Hepatocyte (in vitro differentiated cells): ENCODE measurements around the gene EIF3L.

Experiments used
- CTCF ChIP-seq: fragments of 200-600 bp; sonication (generic); IDR thresholded peaks from 2 replicates; pipeline ENCODE4 v1.5.1; 2016; ENCODE audit warnings: antibody characterized with exemption, mild to moderate bottlenecking; ENCODE audit not compliant: poor library complexity
- EZH2 ChIP-seq: fragments of 200-600 bp; sonication (generic); IDR thresholded peaks from 2 replicates; pipeline ENCODE4 v1.6.1; 2016; ENCODE audit warnings: antibody characterized with exemption, mild to moderate bottlenecking, borderline replicate concordance
- EZH2phosphoT487 ChIP-seq: fragments of 200-600 bp; sonication (generic); IDR thresholded peaks from one replicate; pipeline ENCODE4 v1.6.1; 2018; ENCODE audit warnings: antibody characterized with exemption, mild to moderate bottlenecking, low read depth, moderate library complexity; ENCODE audit not compliant: unreplicated experiment, severe bottlenecking

GRCh38 chr22:37811867-37812266 is 37.4 kb upstream of the EIF3L start:
- no peak for TF ChIP-seq CTCF
- no peak for TF ChIP-seq EZH2phosphoT487
- TF ChIP-seq EZH2: no peak
